ENCODE data around the gene S100A4. TPM values are rescaled to one million over a fixed set of nuclear protein-coding genes. Genes with fewer than 3 reads are reported as not detected.

S100A4 gene
- total RNA-seq, 1 experiment from 2014 or later = 22.7 TPM

DNA sequence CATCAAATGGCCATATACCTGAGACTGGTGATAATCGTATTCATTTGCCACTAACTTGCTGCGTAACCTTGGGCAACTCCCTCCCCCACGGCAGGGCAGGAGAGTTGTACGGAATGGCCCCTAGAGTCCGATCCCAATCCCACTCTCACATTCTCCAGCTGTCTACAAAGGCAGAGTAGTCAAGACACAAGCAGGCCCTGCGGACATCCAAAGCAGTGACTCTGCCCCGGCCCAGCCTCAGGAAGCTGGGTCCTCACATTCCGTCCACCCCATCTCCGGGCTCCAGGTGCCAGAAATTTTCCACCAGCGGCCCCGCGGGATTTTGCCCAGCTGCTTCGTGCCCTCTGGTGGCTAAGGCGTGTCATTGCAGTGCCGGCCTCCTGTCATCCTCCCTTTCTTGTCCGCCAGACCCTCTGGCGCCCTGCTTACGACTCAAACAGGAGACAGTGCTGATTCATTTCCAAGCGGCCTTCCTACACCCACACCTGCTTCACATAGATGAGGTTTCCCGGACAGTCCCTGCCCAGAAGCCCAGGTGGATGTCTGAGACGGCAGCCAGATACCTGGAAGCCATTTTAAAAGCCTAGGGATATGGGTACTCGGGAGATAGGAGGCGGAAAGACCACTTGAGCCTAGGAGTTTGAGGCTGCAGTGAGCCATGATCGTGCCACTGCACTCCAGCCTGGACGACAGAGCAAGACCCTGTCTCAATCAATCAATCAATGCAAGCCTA, 22.9 kb upstream of the S100A4 start (continued):
- TF ChIP-seq, protein P1, sequence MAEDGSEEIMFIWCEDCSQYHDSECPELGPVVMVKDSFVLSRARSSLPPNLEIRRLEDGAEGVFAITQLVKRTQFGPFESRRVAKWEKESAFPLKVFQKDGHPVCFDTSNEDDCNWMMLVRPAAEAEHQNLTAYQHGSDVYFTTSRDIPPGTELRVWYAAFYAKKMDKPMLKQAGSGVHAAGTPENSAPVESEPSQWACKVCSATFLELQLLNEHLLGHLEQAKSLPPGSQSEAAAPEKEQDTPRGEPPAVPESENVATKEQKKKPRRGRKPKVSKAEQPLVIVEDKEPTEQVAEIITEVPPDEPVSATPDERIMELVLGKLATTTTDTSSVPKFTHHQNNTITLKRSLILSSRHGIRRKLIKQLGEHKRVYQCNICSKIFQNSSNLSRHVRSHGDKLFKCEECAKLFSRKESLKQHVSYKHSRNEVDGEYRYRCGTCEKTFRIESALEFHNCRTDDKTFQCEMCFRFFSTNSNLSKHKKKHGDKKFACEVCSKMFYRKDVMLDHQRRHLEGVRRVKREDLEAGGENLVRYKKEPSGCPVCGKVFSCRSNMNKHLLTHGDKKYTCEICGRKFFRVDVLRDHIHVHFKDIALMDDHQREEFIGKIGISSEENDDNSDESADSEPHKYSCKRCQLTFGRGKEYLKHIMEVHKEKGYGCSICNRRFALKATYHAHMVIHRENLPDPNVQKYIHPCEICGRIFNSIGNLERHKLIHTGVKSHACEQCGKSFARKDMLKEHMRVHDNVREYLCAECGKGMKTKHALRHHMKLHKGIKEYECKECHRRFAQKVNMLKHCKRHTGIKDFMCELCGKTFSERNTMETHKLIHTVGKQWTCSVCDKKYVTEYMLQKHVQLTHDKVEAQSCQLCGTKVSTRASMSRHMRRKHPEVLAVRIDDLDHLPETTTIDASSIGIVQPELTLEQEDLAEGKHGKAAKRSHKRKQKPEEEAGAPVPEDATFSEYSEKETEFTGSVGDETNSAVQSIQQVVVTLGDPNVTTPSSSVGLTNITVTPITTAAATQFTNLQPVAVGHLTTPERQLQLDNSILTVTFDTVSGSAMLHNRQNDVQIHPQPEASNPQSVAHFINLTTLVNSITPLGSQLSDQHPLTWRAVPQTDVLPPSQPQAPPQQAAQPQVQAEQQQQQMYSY (CRISPR knock-in tag; IDR thresholded peaks at IDR 0.05) = peak; percentile 78

DNA sequence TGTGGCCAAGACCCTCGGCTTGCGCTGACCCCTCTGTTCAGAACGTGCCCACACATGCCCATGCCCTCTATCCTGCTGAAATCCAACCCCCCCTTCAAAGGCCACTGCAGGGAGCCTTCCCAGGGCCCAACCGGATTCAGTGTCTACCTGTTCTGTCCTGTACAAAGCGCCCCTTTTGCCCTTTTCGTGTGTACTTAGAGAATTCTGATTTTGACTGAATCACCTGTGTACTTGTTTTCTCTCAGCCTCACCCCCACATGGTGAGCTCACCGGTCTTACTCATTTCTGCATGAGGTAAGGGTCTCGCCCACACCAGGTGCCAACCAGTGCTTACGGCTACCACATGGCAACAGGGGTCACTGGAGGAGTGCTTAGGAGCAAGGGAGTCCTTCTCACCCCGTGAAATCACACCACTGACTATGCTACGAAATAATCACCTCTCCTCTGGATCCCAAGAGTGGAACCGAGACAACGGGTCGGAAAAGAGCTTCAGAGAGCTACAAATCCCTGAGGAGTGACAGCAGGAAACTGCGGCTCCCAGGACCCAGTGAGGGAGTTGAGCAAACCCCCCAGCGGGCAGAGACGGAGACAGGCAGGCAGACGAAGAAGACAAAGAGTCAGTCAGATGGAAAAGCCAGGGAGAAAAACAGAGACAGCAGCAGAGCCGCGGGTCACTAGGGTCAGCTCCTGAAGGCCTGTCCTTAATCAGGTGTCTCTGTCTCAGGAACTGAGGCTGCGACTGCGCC, 22.2 kb upstream of the S100A4 start:
- Mint-ChIP-seq H3K27me3 (ENCODE audit: low read depth) (no peaks in the 10 kb centered on the region; the same call in 1 of the 2 replicates), H3K9me3 (no peaks in the 10 kb centered on the region), H3K27ac (peak overlapping the region; percentile 61), H3K36me3 (no peaks in the 10 kb centered on the region), H3K4me1 (peaks cover 33% of the 10 kb centered on the region), H3K4me3 (peak overlapping the region; percentile 6)
- ChIA-PET POLR2A (interaction anchor here (0.7 to 1.8 kb wide), 5 partner anchors 13 to 72 kb away, joined by 3 to 10 read pairs (median 5); partner anchors contain the start of genes CHTOP and S100A13), CTCF (interaction anchor here (0.7 to 6.1 kb wide), 41 partner anchors 8 to 224 kb away, joined by 3 to 188 read pairs (median 5); partner anchors contain the start of genes CHTOP, NPR1, S100A13 and S100A14)
- DNase-seq (ENCODE audit: low spot score) = no peak
- peak; percentile 45; the same call in 1 of the 2 replicates for TF ChIP-seq ZNF121 (CRISPR knock-in tag; IDR thresholded peaks at IDR 0.05)
- no peak for TF ChIP-seq ZNF396 (CRISPR knock-in tag; IDR thresholded peaks at IDR 0.05; ENCODE audit: borderline replicate concordance)
- ATAC-seq = no peak; the same call in 1 of the 2 replicates

DNA sequence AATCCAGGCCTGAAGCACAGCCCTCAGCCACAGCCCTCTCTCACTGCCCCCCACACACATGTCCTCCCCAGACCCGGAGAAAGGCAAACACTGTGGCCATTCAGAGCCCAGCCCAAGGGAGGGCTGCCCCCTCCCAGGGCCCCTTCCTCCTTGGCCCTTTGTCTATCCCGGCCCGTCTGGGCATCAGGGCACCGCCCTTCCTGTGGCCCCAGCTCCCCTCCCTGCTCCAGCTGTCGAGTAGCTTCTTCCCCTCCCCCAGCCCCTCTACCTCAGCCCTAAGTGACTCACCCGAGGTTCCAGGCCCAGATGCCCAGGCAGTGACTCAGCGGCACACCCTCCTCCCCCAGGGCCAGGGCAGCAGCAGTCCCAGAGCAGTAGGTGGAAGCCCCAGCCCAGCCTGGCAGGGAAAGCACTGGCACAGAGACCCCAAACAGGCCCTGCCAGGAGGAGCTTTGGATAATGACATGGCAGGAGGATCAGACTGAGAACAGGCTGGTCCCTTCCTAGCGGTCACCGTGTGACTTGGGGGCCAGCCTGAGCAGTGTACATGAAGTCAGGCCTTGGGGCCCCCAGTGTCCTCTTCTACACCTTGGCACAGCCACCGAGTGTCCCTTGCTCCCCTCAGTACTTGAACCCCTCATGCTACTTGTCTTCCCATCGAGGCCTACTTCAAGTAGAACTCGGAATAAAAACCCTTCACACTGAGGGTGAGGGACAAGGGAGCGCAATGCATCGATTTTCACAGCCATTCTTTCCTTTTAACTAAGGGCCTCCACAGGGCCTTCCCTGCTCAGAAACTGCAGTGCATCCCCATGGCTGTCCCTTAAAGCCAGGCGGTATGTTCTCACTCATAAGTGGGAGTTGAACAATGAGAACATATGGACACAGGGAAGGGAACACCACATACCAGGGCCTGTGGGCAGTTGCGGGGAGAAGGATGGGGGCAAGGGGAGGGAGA, 21.1 kb upstream of the S100A4 start:
- ATAC-seq = peak; percentile 72
- Mint-ChIP-seq H3K27me3 (ENCODE audit: low read depth) (no peaks in the 10 kb centered on the region), H3K4me1 (peaks cover 33% of the 10 kb centered on the region), H3K36me3 (no peaks in the 10 kb centered on the region), H3K9me3 (no peaks in the 10 kb centered on the region), H3K4me3 (no peak overlapping the region), H3K27ac (peak overlapping the region; percentile 85)
- CTCF ChIA-PET = interaction anchor here (0.7 to 2.2 kb wide), 13 partner anchors 16 to 214 kb away, joined by 3 to 33 read pairs (median 5); partner anchors contain the start of genes CHTOP, S100A13, S100A14 and S100A4
- POLR2A ChIA-PET = interaction anchor here (0.6 kb wide), 1 partner anchor 39 kb away, joined by 3 read pairs; no protein-coding TSS in a partner anchor
- peak; percentile 65 for DNase-seq (ENCODE audit: low spot score)
- TF ChIP-seq NFE2L1 (CRISPR knock-in tag; IDR thresholded peaks at IDR 0.05) = peak; percentile 91; the same call in 1 of the 2 replicates
- TF ChIP-seq FOXJ3 (CRISPR knock-in tag; IDR thresholded peaks at IDR 0.05; ENCODE audit: borderline replicate concordance) = no peak
- no peak for TF ChIP-seq NFATC4 (CRISPR knock-in tag; IDR thresholded peaks at IDR 0.05)
- no peak; the same call in 1 of the 2 replicates for TF ChIP-seq CREM (CRISPR knock-in tag; IDR thresholded peaks at IDR 0.05)
- TF ChIP-seq, protein P2, sequence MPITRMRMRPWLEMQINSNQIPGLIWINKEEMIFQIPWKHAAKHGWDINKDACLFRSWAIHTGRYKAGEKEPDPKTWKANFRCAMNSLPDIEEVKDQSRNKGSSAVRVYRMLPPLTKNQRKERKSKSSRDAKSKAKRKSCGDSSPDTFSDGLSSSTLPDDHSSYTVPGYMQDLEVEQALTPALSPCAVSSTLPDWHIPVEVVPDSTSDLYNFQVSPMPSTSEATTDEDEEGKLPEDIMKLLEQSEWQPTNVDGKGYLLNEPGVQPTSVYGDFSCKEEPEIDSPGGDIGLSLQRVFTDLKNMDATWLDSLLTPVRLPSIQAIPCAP (CRISPR knock-in tag; IDR thresholded peaks at IDR 0.05) = no peak
- TF ChIP-seq, protein P3, sequence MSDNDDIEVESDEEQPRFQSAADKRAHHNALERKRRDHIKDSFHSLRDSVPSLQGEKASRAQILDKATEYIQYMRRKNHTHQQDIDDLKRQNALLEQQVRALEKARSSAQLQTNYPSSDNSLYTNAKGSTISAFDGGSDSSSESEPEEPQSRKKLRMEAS (CRISPR knock-in tag; IDR thresholded peaks at IDR 0.05) = 0 out of 2 replicates have a peak, but pooled peaks have one; percentile 26
- TF ChIP-seq, protein P4, sequence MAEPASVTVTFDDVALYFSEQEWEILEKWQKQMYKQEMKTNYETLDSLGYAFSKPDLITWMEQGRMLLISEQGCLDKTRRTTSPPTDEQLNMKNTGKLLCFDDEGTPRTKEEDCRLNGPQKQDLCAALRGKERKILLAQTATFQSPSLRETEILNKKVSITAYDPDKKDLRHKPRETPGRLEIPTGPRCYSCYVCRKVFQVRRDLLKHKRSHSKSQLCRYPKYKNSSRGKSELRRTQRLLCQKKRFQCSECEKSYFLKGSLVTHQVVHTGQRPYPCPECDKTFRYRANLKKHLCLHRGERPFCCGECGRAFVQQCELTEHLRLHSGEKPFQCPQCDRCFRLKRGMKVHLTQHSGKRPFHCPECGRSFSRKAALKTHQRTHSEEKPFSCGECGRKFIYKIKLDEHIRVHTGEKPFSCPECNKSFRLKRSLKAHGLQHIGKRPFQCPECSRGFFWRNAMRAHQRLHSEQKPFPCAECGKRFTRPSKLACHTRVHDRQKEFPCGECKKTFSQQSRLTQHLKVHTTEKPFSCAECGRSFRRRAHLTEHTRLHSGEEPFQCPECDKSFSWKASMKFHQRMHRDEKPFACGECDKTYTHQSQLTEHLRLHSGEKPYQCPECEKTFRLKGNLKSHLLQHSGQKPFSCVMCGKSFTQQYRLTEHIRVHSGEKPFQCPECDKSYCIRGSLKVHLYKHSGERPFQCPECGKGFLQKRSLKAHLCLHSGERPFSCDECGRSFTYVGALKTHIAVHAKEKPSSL (CRISPR knock-in tag; conservative IDR thresholded peaks at IDR 0.05) = no peak
- TF ChIP-seq SP1 (CRISPR knock-in tag; conservative IDR thresholded peaks at IDR 0.05) = peak; percentile 40
- peak; percentile 79; the same call in 1 of the 2 replicates for TF ChIP-seq JUN (CRISPR knock-in tag; IDR thresholded peaks at IDR 0.05)
- TF ChIP-seq, protein P5, sequence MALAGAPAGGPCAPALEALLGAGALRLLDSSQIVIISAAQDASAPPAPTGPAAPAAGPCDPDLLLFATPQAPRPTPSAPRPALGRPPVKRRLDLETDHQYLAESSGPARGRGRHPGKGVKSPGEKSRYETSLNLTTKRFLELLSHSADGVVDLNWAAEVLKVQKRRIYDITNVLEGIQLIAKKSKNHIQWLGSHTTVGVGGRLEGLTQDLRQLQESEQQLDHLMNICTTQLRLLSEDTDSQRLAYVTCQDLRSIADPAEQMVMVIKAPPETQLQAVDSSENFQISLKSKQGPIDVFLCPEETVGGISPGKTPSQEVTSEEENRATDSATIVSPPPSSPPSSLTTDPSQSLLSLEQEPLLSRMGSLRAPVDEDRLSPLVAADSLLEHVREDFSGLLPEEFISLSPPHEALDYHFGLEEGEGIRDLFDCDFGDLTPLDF (CRISPR knock-in tag; IDR thresholded peaks at IDR 0.05) = no peak
- TF ChIP-seq, protein P6, sequence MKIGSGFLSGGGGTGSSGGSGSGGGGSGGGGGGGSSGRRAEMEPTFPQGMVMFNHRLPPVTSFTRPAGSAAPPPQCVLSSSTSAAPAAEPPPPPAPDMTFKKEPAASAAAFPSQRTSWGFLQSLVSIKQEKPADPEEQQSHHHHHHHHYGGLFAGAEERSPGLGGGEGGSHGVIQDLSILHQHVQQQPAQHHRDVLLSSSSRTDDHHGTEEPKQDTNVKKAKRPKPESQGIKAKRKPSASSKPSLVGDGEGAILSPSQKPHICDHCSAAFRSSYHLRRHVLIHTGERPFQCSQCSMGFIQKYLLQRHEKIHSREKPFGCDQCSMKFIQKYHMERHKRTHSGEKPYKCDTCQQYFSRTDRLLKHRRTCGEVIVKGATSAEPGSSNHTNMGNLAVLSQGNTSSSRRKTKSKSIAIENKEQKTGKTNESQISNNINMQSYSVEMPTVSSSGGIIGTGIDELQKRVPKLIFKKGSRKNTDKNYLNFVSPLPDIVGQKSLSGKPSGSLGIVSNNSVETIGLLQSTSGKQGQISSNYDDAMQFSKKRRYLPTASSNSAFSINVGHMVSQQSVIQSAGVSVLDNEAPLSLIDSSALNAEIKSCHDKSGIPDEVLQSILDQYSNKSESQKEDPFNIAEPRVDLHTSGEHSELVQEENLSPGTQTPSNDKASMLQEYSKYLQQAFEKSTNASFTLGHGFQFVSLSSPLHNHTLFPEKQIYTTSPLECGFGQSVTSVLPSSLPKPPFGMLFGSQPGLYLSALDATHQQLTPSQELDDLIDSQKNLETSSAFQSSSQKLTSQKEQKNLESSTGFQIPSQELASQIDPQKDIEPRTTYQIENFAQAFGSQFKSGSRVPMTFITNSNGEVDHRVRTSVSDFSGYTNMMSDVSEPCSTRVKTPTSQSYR (CRISPR knock-in tag; IDR thresholded peaks at IDR 0.05) = peak; percentile 91
- TF ChIP-seq, protein P7, sequence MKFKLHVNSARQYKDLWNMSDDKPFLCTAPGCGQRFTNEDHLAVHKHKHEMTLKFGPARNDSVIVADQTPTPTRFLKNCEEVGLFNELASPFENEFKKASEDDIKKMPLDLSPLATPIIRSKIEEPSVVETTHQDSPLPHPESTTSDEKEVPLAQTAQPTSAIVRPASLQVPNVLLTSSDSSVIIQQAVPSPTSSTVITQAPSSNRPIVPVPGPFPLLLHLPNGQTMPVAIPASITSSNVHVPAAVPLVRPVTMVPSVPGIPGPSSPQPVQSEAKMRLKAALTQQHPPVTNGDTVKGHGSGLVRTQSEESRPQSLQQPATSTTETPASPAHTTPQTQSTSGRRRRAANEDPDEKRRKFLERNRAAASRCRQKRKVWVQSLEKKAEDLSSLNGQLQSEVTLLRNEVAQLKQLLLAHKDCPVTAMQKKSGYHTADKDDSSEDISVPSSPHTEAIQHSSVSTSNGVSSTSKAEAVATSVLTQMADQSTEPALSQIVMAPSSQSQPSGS (CRISPR knock-in tag; IDR thresholded peaks at IDR 0.05; ENCODE audit: borderline replicate concordance, low read depth) = no peak

Data from WTC11 (cell line).